ENCODE results near the gene FGF12. TPM values are rescaled to one million over a fixed set of nuclear protein-coding genes. Genes with fewer than 3 reads are reported as not detected.

The FGF12 gene
- polyA plus RNA-seq, 1 of the 3 experiments (the other 2 are of a cell fraction) = 0.30 TPM

DNA sequence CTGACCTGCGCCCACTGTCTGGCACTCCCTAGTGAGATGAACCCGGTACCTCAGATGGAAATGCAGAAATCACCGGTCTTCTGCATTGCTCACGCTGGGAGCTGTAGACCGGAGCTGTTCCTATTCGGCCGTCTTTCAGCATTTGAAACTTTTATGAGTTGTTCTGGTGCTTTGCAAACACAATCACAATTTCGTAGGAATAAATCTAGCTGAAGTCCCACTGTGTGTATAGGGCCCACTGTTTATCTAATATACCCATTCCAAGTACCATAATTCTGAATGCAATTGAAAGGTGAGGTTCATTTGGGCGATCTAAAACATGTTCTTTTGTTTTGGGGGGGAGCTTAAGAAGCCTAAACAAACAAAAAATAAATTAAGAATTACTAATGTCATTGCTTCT lies 572.1 kb downstream of the FGF12 start:
- WGBS (ENCODE audit: low lambda C conversion rate) = 27% methylated on average over 9 of the region's 9 CpGs
- no peak overlapping the region for H2AFZ ChIP-seq (ENCODE audit: low read depth)
- H3K9me2 ChIP-seq = no peaks in the 10 kb centered on the region
- H3K9ac ChIP-seq = no peak overlapping the region
- H3K4me3 ChIP-seq (ENCODE audit: low read depth in 2 of 2, low read length in 1 of 2) = no peak overlapping the region
- ChIA-PET CTCF (interaction anchor here (1.0 to 1.3 kb wide), 2 partner anchors 12 to 290 kb away, joined by 3 to 4 read pairs; no protein-coding TSS in a partner anchor), POLR2A (no interaction called here)
- no peaks in the 10 kb centered on the region for H4K20me1 ChIP-seq (ENCODE audit: insufficient read depth)
- no peaks in the 10 kb centered on the region for H3K27me3 ChIP-seq (ENCODE audit: insufficient read depth)
- no peaks in the 10 kb centered on the region for H3K9me3 ChIP-seq
- no peaks in the 10 kb centered on the region for H3K79me2 ChIP-seq (ENCODE audit: insufficient read depth)
- no peak for DNase-seq
- H3K4me2 ChIP-seq = no peak overlapping the region
- H3K27ac ChIP-seq (ENCODE audit: low read depth in 2 of 2, low read length in 1 of 2) = no peak overlapping the region
- no peaks in the 10 kb centered on the region for H3K4me1 ChIP-seq (ENCODE audit: control insufficient read depth in 1 of 2, insufficient read depth in 2 of 2, low read depth in 1 of 2, low read length in 1 of 2)
- no peaks in the 10 kb centered on the region for H3F3A ChIP-seq (replicated peaks; ENCODE audit: insufficient read depth)
- no peaks in the 10 kb centered on the region for H3K36me3 ChIP-seq (replicated peaks in 1 of 2; ENCODE audit: control insufficient read depth in 1 of 2, insufficient read depth in 2 of 2, low read length in 1 of 2)
- no peak for TF ChIP-seq IRF3 (IDR thresholded peaks at IDR 0.05; ENCODE audit: low read depth, low read length)
- TF ChIP-seq FOXJ3 (CRISPR knock-in tag; IDR thresholded peaks at IDR 0.05) = no peak
- no peak for TF ChIP-seq EZH2phosphoT487 (IDR thresholded peaks at IDR 0.05; ENCODE audit: borderline replicate concordance, low read depth)
- no peak for TF ChIP-seq RAD21 (IDR thresholded peaks at IDR 0.05; ENCODE audit: low read length)
- TF ChIP-seq SMC3 (IDR thresholded peaks at IDR 0.05; ENCODE audit: low read depth, low read length) = no peak
- TF ChIP-seq TEAD4 (IDR thresholded peaks at IDR 0.05; ENCODE audit: borderline replicate concordance, insufficient read depth) = no peak
- TF ChIP-seq TCF12 (IDR thresholded peaks at IDR 0.05) = no peak
- TF ChIP-seq, protein P1, sequence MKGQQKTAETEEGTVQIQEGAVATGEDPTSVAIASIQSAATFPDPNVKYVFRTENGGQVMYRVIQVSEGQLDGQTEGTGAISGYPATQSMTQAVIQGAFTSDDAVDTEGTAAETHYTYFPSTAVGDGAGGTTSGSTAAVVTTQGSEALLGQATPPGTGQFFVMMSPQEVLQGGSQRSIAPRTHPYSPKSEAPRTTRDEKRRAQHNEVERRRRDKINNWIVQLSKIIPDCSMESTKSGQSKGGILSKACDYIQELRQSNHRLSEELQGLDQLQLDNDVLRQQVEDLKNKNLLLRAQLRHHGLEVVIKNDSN (IDR thresholded peaks at IDR 0.05; ENCODE audit: borderline replicate concordance, low read depth) = no peak
- TF ChIP-seq ELF1 (IDR thresholded peaks at IDR 0.05) = no peak
- TF ChIP-seq, protein P2, sequence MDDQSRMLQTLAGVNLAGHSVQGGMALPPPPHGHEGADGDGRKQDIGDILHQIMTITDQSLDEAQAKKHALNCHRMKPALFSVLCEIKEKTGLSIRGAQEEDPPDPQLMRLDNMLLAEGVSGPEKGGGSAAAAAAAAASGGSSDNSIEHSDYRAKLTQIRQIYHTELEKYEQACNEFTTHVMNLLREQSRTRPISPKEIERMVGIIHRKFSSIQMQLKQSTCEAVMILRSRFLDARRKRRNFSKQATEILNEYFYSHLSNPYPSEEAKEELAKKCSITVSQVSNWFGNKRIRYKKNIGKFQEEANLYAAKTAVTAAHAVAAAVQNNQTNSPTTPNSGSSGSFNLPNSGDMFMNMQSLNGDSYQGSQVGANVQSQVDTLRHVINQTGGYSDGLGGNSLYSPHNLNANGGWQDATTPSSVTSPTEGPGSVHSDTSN (IDR thresholded peaks at IDR 0.05) = no peak
- no peak for TF ChIP-seq MXI1 (IDR thresholded peaks at IDR 0.05; ENCODE audit: low read depth, low read length)
- no peak for TF ChIP-seq SIN3A (IDR thresholded peaks at IDR 0.05; ENCODE audit: borderline replicate concordance, low read depth, low read length)
- TF ChIP-seq CHD2 (IDR thresholded peaks at IDR 0.05; ENCODE audit: low read length, partially characterized antibody) = no peak
- no peak for TF ChIP-seq EP300 (IDR thresholded peaks at IDR 0.05; ENCODE audit: borderline replicate concordance in 1 of 2, low read depth in 1 of 2, low read length in 1 of 2)
- no peak for TF ChIP-seq TAF1 (IDR thresholded peaks at IDR 0.05; ENCODE audit: borderline replicate concordance, low read depth, low read length)
- TF ChIP-seq YY1 (IDR thresholded peaks at IDR 0.05; ENCODE audit: low read depth) = no peak
- TF ChIP-seq, protein P3, sequence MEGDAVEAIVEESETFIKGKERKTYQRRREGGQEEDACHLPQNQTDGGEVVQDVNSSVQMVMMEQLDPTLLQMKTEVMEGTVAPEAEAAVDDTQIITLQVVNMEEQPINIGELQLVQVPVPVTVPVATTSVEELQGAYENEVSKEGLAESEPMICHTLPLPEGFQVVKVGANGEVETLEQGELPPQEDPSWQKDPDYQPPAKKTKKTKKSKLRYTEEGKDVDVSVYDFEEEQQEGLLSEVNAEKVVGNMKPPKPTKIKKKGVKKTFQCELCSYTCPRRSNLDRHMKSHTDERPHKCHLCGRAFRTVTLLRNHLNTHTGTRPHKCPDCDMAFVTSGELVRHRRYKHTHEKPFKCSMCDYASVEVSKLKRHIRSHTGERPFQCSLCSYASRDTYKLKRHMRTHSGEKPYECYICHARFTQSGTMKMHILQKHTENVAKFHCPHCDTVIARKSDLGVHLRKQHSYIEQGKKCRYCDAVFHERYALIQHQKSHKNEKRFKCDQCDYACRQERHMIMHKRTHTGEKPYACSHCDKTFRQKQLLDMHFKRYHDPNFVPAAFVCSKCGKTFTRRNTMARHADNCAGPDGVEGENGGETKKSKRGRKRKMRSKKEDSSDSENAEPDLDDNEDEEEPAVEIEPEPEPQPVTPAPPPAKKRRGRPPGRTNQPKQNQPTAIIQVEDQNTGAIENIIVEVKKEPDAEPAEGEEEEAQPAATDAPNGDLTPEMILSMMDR (IDR thresholded peaks at IDR 0.05) = no peak
- TF ChIP-seq GABPA (IDR thresholded peaks at IDR 0.05; ENCODE audit: low read depth) = no peak
